Gastroesophageal sphincter (tissue), 4 donors: ENCODE data around the gene REPS2. TPM values are rescaled to one million over a fixed set of nuclear protein-coding genes. Genes with fewer than 3 reads are reported as not detected.

Experiments
- ATAC-seq: fragments of 150-250 bp; one replicate; pipeline ENCODE4 v1.9.1; 2016; ENCODE audit warnings: mild to moderate bottlenecking, moderate library complexity
- H3K27ac ChIP-seq, 4 donors: fragments of 200-600 bp; sonication (generic) in 3 of 4; 1 replicate in 3 of 4; 2 replicates in 1 of 4; pipeline ENCODE4 v1.5.1; 2016 to 2019
- H3K27me3 ChIP-seq: fragments of 200-600 bp; sonication (generic); one replicate; pipeline ENCODE4 v1.5.1; 2019
- H3K36me3 ChIP-seq, 2 donors: fragments of 200-600 bp; sonication (generic); one replicate each; pipeline ENCODE4 v1.5.1; 2019; ENCODE audit warnings: control low read depth in 1 of 2
- H3K4me1 ChIP-seq, 3 donors: fragments of 200-600 bp; sonication (generic); 1 replicate in 2 of 3; 2 replicates in 1 of 3; pipeline ENCODE4 v1.5.1; 2016 to 2019; ENCODE audit warnings: control low read depth in 2 of 3
- H3K4me3 ChIP-seq, 2 donors: fragments of 200-600 bp; sonication (generic); one replicate each; pipeline ENCODE4 v1.5.1; 2019; ENCODE audit warnings: mild to moderate bottlenecking in 1 of 2, moderate library complexity in 1 of 2
- H3K9me3 ChIP-seq, 3 donors: fragments of 200-600 bp; sonication (generic); one replicate each; pipeline ENCODE4 v1.5.1; 2017 to 2019; ENCODE audit warnings: control low read depth in 2 of 3
- CTCF ChIP-seq, 4 experiments: fragments of 200-600 bp in 2 of 4; fragments of 450-650 bp in 2 of 4; sonication (generic) in 1 of 4; IDR thresholded peaks; one replicate each; pipeline ENCODE4 v1.5.1; 2017 to 2019; ENCODE audit warnings: antibody characterized with exemption in 4 of 4, mild to moderate bottlenecking in 2 of 4, moderate library complexity in 2 of 4
- EP300 ChIP-seq: sonication (generic); formaldehyde crosslinking; IDR thresholded peaks from one replicate; pipeline ENCODE4 v1.6.1; 2017; ENCODE audit warnings: antibody characterized with exemption, mild to moderate bottlenecking
- POLR2A ChIP-seq, 2 donors: fragments of 450-650 bp; IDR thresholded peaks; one replicate each; pipeline ENCODE4 v1.6.1; 2017; ENCODE audit warnings: antibody characterized with exemption in 2 of 2, mild to moderate bottlenecking in 2 of 2, moderate library complexity in 1 of 2
- POLR2AphosphoS5 ChIP-seq: sonication (generic); formaldehyde crosslinking; IDR thresholded peaks from one replicate; pipeline ENCODE4 v1.6.1; 2017; ENCODE audit warnings: antibody characterized with exemption
- WGBS, 2 donors: methylation state at CpG; one replicate each; pipeline ENCODE4 v1.1.5; 2018; ENCODE audit warnings: low coverage in 1 of 2; 5-methylcytosine and 5-hydroxymethylcytosine counted together
- total RNA-seq, 4 donors: library from RNA; depleted of rRNA; stranded (reverse); fragments of >200 nt; gene quantifications; one replicate each; pipeline ENCODE4 v1.1.0, GENCODE V29; 2016

REPS2 gene
- total RNA-seq, 4 donors from 2014 or later = 19.8 to 39.8 (median 24.9) TPM

- Histone ChIP-seq H3K9me3 (no peaks in the 10 kb centered on the region), H3K36me3 (no peaks in the 10 kb centered on the region), H3K4me3 (no peak overlapping the region), H3K4me1 (no peaks in the 10 kb centered on the region), H3K27me3 (no peaks in the 10 kb centered on the region), H3K27ac (no peak overlapping the region)
- no peak for ATAC-seq
- TF ChIP-seq POLR2AphosphoS5 (no peak), POLR2A (IDR thresholded peaks at IDR 0.05) (no peak), CTCF (IDR thresholded peaks at IDR 0.05) (no peak), EP300 (no peak)
- WGBS, 2 donors = no CpG with 5 or more reads among the region's 2 CpGs
Observed at GRCh38 chrX:17170973-17171372, 224.5 kb downstream of the REPS2 start.

- H3K36me3 ChIP-seq = no peaks in the 10 kb centered on the region
- no peak overlapping the region for H3K27ac ChIP-seq
- no peaks in the 10 kb centered on the region for H3K27me3 ChIP-seq
- no CpG with 5 or more reads among the region's 8 CpGs for WGBS, 2 donors
- no peak for ATAC-seq
- no peak overlapping the region for H3K4me3 ChIP-seq
- TF ChIP-seq POLR2AphosphoS5 (no peak), POLR2A (IDR thresholded peaks at IDR 0.05) (no peak), EP300 (no peak), CTCF (IDR thresholded peaks at IDR 0.05) (no peak)
- no peaks in the 10 kb centered on the region for H3K4me1 ChIP-seq
- H3K9me3 ChIP-seq = no peaks in the 10 kb centered on the region
Observed at GRCh38 chrX:17174671-17175070, 228.2 kb downstream of the REPS2 start.

GRCh38 chrX:17182317-17182716 lies 235.9 kb downstream of the REPS2 start:
- Histone ChIP-seq H3K9me3 (no peaks in the 10 kb centered on the region), H3K36me3 (no peaks in the 10 kb centered on the region), H3K27me3 (no peaks in the 10 kb centered on the region), H3K4me1 (peaks cover 0 to 6% (median 0%) of the 10 kb centered on the region in 3 donors), H3K4me3 (no peak overlapping the region), H3K27ac (no peak overlapping the region)
- no peak for ATAC-seq
- WGBS, 2 donors = 92% methylated on average over 3 of the region's 3 CpGs; no CpG with 5 or more reads in 1 of the 2 donors
- no peak for TF ChIP-seq CTCF (IDR thresholded peaks at IDR 0.05)
- TF ChIP-seq POLR2A (IDR thresholded peaks at IDR 0.05) = no peak
- TF ChIP-seq EP300 = no peak
- no peak for TF ChIP-seq POLR2AphosphoS5

- Histone ChIP-seq H3K27me3 (no peaks in the 10 kb centered on the region), H3K27ac (no peak overlapping the region), H3K4me3 (no peak overlapping the region), H3K4me1 (peaks cover 0 to 8% (median 0%) of the 10 kb centered on the region in 3 donors), H3K36me3 (no peaks in the 10 kb centered on the region), H3K9me3 (no peaks in the 10 kb centered on the region)
- ATAC-seq = no peak
- WGBS, 2 donors = 66 to 100% methylated on average over 1 to 2 of the region's 2 CpGs
- TF ChIP-seq CTCF (IDR thresholded peaks at IDR 0.05) (no peak), EP300 (no peak), POLR2A (IDR thresholded peaks at IDR 0.05) (no peak), POLR2AphosphoS5 (no peak)
Observed at GRCh38 chrX:17183566-17183965, 237.1 kb downstream of the REPS2 start.

GRCh38 chrX:17185431-17185830 lies 239.0 kb downstream of the REPS2 start:
- Histone ChIP-seq H3K4me3 (no peak overlapping the region), H3K27ac (no peak overlapping the region), H3K4me1 (peaks cover 0 to 8% (median 0%) of the 10 kb centered on the region in 3 donors), H3K27me3 (no peaks in the 10 kb centered on the region), H3K36me3 (no peaks in the 10 kb centered on the region), H3K9me3 (no peaks in the 10 kb centered on the region)
- no peak for ATAC-seq
- TF ChIP-seq CTCF (IDR thresholded peaks at IDR 0.05) (no peak), EP300 (no peak), POLR2AphosphoS5 (no peak), POLR2A (IDR thresholded peaks at IDR 0.05) (no peak)
- 71% methylated on average over 2 of the region's 5 CpGs; no CpG with 5 or more reads in 1 of the 2 donors for WGBS, 2 donors
